Neural progenitor cell (in vitro differentiated cells): ENCODE results near the gene PRRX2.

Experiments
- EZH2 ChIP-seq: fragments of 200-600 bp; sonication (generic); IDR thresholded peaks from 2 replicates; pipeline ENCODE4 v1.6.1; 2017; ENCODE audit warnings: antibody characterized with exemption, mild to moderate bottlenecking, moderate library complexity
- TF ChIP-seq, protein P1 (sequence below): fragments of 200-600 bp; sonication (generic); IDR thresholded peaks from 2 replicates; pipeline ENCODE4 v1.5.1; 2017; ENCODE audit warnings: antibody characterized with exemption, mild to moderate bottlenecking

- TF ChIP-seq EZH2: no peak
- TF ChIP-seq, protein P1, sequence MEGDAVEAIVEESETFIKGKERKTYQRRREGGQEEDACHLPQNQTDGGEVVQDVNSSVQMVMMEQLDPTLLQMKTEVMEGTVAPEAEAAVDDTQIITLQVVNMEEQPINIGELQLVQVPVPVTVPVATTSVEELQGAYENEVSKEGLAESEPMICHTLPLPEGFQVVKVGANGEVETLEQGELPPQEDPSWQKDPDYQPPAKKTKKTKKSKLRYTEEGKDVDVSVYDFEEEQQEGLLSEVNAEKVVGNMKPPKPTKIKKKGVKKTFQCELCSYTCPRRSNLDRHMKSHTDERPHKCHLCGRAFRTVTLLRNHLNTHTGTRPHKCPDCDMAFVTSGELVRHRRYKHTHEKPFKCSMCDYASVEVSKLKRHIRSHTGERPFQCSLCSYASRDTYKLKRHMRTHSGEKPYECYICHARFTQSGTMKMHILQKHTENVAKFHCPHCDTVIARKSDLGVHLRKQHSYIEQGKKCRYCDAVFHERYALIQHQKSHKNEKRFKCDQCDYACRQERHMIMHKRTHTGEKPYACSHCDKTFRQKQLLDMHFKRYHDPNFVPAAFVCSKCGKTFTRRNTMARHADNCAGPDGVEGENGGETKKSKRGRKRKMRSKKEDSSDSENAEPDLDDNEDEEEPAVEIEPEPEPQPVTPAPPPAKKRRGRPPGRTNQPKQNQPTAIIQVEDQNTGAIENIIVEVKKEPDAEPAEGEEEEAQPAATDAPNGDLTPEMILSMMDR: no peak
Measured at GRCh38 chr9:129710169-129710453, 44.7 kb downstream of the PRRX2 start.
